H1 (cell line): ENCODE measurements around the gene PTPRG. TPM values are rescaled to one million over a fixed set of nuclear protein-coding genes. Genes with fewer than 3 reads are reported as not detected.

Source experiments
- CTCF ChIA-PET: fragments of 300-600 bp; sonication (Branson Sonifier 250); formaldehyde crosslinking; loops from one replicate; lab custom pipeline; 2021; ENCODE audit not compliant: partially characterized antibody; lab: Charles Lee
- POLR2A ChIA-PET: fragments of 300-600 bp; sonication (Branson Sonifier 250); formaldehyde crosslinking; loops from one replicate; lab custom pipeline; 2021; ENCODE audit warnings: inconsistent platforms; ENCODE audit not compliant: partially characterized antibody; lab: Charles Lee
- DNase-seq, 2 experiments: peaks; one replicate each; pipeline versions ENCODE4 v3.0.0 to v3.0.0-alpha.2; 2010 to 2022; ENCODE audit warnings: low spot score in 2 of 2, low read depth in 1 of 2, mixed read lengths in 1 of 2
- FAIRE-seq: peaks from 2 replicates; lab custom pipeline; 2011; peaks lifted over from hg19 to GRCh38; lab: Jason Lieb, UNC
- H2AFZ ChIP-seq: 2 replicates; pipeline ENCODE4 v1.8.1; 2012; ENCODE audit warnings: low read length, inconsistent platforms
- H2AK5ac ChIP-seq: 2 replicates; pipeline ENCODE4 v1.6.1; 2013; ENCODE audit warnings: low read depth, low read length
- H2BK120ac ChIP-seq: replicated peaks from 2 replicates; pipeline ENCODE3; 2013; ENCODE audit warnings: low read depth, low read length, inconsistent platforms
- H2BK12ac ChIP-seq: 2 replicates; pipeline ENCODE4 v1.6.1; 2013; ENCODE audit warnings: low read depth, low read length
- H2BK15ac ChIP-seq: 2 replicates; pipeline ENCODE4 v1.6.1; 2013; ENCODE audit warnings: low read length
- H2BK20ac ChIP-seq: 2 replicates; pipeline ENCODE4 v1.6.1; 2013; ENCODE audit warnings: low read length
- H2BK5ac ChIP-seq: 2 replicates; pipeline ENCODE4 v1.6.1; 2013; ENCODE audit warnings: low read depth, low read length
- H3K14ac ChIP-seq: 2 replicates; pipeline ENCODE4 v1.6.1; 2013; ENCODE audit warnings: inconsistent platforms; ENCODE audit not compliant: insufficient read length
- H3K18ac ChIP-seq: 2 replicates; pipeline ENCODE4 v1.6.1; 2013; ENCODE audit warnings: low read length; ENCODE audit errors: extremely low read depth
- H3K23ac ChIP-seq: 2 replicates; pipeline ENCODE4 v1.6.1; 2013; ENCODE audit warnings: inconsistent platforms; ENCODE audit not compliant: insufficient read length
- H3K23me2 ChIP-seq: 2 replicates; pipeline ENCODE4 v1.6.1; 2013; ENCODE audit warnings: low read depth, low read length
- H3K27ac ChIP-seq: 2 replicates; pipeline ENCODE4 v1.6.1; 2011; ENCODE audit warnings: low read depth, low read length, inconsistent platforms
- H3K27me3 ChIP-seq, 4 experiments: replicated peaks in 1 of 4; 1 replicate in 1 of 4; 2 replicates in 3 of 4; pipeline versions ENCODE4 v1.6.1 to v1.8.1; 2011 to 2013; ENCODE audit warnings: low read length in 3 of 4, mild to moderate bottlenecking in 3 of 4, inconsistent platforms in 2 of 4, mixed read lengths in 2 of 4, moderate library complexity in 1 of 4; ENCODE audit not compliant: control insufficient read depth in 3 of 4, insufficient read depth in 3 of 4; ENCODE audit errors: extremely low read depth in 1 of 4
- H3K36me3 ChIP-seq, 4 experiments: 2 replicates each; pipeline versions ENCODE4 v1.6.1 to v1.8.1; 2011 to 2013; ENCODE audit warnings: mild to moderate bottlenecking in 4 of 4, low read length in 3 of 4, moderate library complexity in 2 of 4, control low read depth in 1 of 4, inconsistent platforms in 1 of 4; ENCODE audit not compliant: insufficient read depth in 4 of 4, control insufficient read depth in 2 of 4
- H3K4ac ChIP-seq: replicated peaks from 2 replicates; pipeline ENCODE3; 2013; ENCODE audit warnings: low read length, low read depth, mixed read lengths, inconsistent platforms; ENCODE audit not compliant: insufficient read length
- H3K4me1 ChIP-seq, 4 experiments: replicated peaks in 1 of 4; 1 replicate in 1 of 4; 2 replicates in 3 of 4; pipeline versions ENCODE4 v1.6.1 to v1.8.1; 2011 to 2013; ENCODE audit warnings: low read length in 3 of 4, inconsistent platforms in 2 of 4, mixed read lengths in 1 of 4; ENCODE audit not compliant: insufficient read depth in 4 of 4, control insufficient read depth in 3 of 4
- H3K4me2 ChIP-seq, 2 experiments: 2 replicates each; pipeline versions ENCODE4 v1.6.1 to v1.8.1; 2011 to 2013; ENCODE audit warnings: low read depth in 2 of 2, low read length in 2 of 2, control low read depth in 1 of 2, inconsistent platforms in 1 of 2, mild to moderate bottlenecking in 1 of 2; ENCODE audit not compliant: insufficient read depth in 1 of 2
- H3K4me3 ChIP-seq, 4 experiments: fragments of 200-600, 300-600 bp in 1 of 4; sonication (generic), shearing (Covaris generic), sonication (Bioruptor Twin) in 1 of 4; 2 replicates each; pipeline versions ENCODE4 v1.5.1 to v1.8.1; 2011 to 2016; ENCODE audit warnings: low read length in 4 of 4, low read depth in 3 of 4, control low read depth in 2 of 4, inconsistent platforms in 2 of 4, mild to moderate bottlenecking in 2 of 4, mixed read lengths in 1 of 4, moderate library complexity in 1 of 4; ENCODE audit not compliant: insufficient read depth in 2 of 4; ENCODE audit errors: extremely low read depth in 1 of 4
- H3K56ac ChIP-seq: replicated peaks from 2 replicates; pipeline ENCODE3; 2013; ENCODE audit warnings: low read depth, mild to moderate bottlenecking, mixed read lengths, low read length, inconsistent platforms; ENCODE audit not compliant: insufficient read length
- H3K79me1 ChIP-seq: 2 replicates; pipeline ENCODE4 v1.6.1; 2013; ENCODE audit warnings: low read depth, low read length, control low read depth
- H3K79me2 ChIP-seq, 2 experiments: 2 replicates each; pipeline versions ENCODE4 v1.6.1 to v1.8.1; 2012 to 2013; ENCODE audit warnings: low read length in 2 of 2, mild to moderate bottlenecking in 2 of 2, inconsistent platforms in 1 of 2; ENCODE audit not compliant: insufficient read depth in 2 of 2, control insufficient read depth in 1 of 2
- H3K9ac ChIP-seq, 4 experiments: replicated peaks in 1 of 4; 1 replicate in 1 of 4; 2 replicates in 3 of 4; pipeline versions ENCODE4 v1.6.1 to v1.8.1; 2011 to 2013; ENCODE audit warnings: low read depth in 3 of 4, low read length in 3 of 4, control low read depth in 2 of 4, mild to moderate bottlenecking in 2 of 4, moderate library complexity in 2 of 4, inconsistent platforms in 1 of 4; ENCODE audit errors: extremely low read depth in 1 of 4
- H3K9me3 ChIP-seq, 2 experiments: 2 replicates each; pipeline versions ENCODE4 v1.6.1 to v1.8.1; 2012 to 2013; ENCODE audit warnings: mild to moderate bottlenecking in 2 of 2, moderate library complexity in 2 of 2, control low read depth in 1 of 2, inconsistent platforms in 1 of 2, low read depth in 1 of 2, low read length in 1 of 2, mixed read lengths in 1 of 2; ENCODE audit not compliant: insufficient read depth in 2 of 2
- H4K20me1 ChIP-seq, 2 experiments: replicated peaks in 1 of 2; 2 replicates each; pipeline versions ENCODE3 to v1.8.1; 2011 to 2013; ENCODE audit warnings: inconsistent platforms in 2 of 2, low read length in 2 of 2, mild to moderate bottlenecking in 1 of 2; ENCODE audit not compliant: insufficient read depth in 2 of 2, control insufficient read depth in 1 of 2
- H4K5ac ChIP-seq: 2 replicates; pipeline ENCODE4 v1.6.1; 2013; ENCODE audit warnings: low read length, low read depth, mixed read lengths, inconsistent platforms; ENCODE audit not compliant: insufficient read length
- H4K8ac ChIP-seq: 2 replicates; pipeline ENCODE4 v1.8.0; 2013; ENCODE audit warnings: mild to moderate bottlenecking, moderate library complexity, low read length, inconsistent platforms; ENCODE audit not compliant: insufficient read depth; ENCODE audit errors: extremely low read depth
- H4K91ac ChIP-seq: replicated peaks from 2 replicates; pipeline ENCODE3; 2013; ENCODE audit warnings: low read length, mixed read lengths, inconsistent platforms; ENCODE audit not compliant: insufficient read length
- BRCA1 ChIP-seq: IDR thresholded peaks from 2 replicates; pipeline ENCODE4 v1.6.1; 2012; ENCODE audit warnings: low read depth, low read length, improper control_type of control experiment
- EZH2 ChIP-seq: fragments of 200-600 bp; sonication (generic); IDR thresholded peaks from 2 replicates; pipeline ENCODE4 v1.7.1; 2012; ENCODE audit warnings: low read depth, mild to moderate bottlenecking, moderate library complexity, low read length, inconsistent platforms; ENCODE audit not compliant: severe bottlenecking
- FOSL1 ChIP-seq: IDR thresholded peaks from 2 replicates; pipeline ENCODE4 v1.6.1; 2011; ENCODE audit warnings: mild to moderate bottlenecking, low read depth, low read length, moderate library complexity; ENCODE audit not compliant: insufficient read depth
- GTF2F1 ChIP-seq: IDR thresholded peaks from 2 replicates; pipeline ENCODE4 v1.6.1; 2012; ENCODE audit warnings: low read depth, low read length, improper control_type of control experiment, borderline replicate concordance
- KDM5A ChIP-seq: fragments of 200-600 bp; IDR thresholded peaks from 2 replicates; pipeline ENCODE4 v1.7.1; 2012; ENCODE audit warnings: mild to moderate bottlenecking, low read length, inconsistent platforms, mixed read lengths
- SAP30 ChIP-seq: fragments of 300-600 bp; sonication (generic); IDR thresholded peaks from 2 replicates; pipeline ENCODE4 v1.7.1; 2012; ENCODE audit warnings: low read length, moderate library complexity, mild to moderate bottlenecking, inconsistent platforms; ENCODE audit not compliant: insufficient read depth, insufficient replicate concordance
- SIN3A ChIP-seq, 2 experiments: IDR thresholded peaks in 1 of 2; conservative IDR thresholded peaks in 1 of 2; 2 replicates each; pipeline ENCODE4 v1.6.1; 2011 to 2012; ENCODE audit warnings: low read length in 2 of 2, improper control_type of control experiment in 1 of 2, low read depth in 1 of 2, mild to moderate bottlenecking in 1 of 2
- SIX5 ChIP-seq: IDR thresholded peaks from 2 replicates; pipeline ENCODE4 v1.6.1; 2011; ENCODE audit warnings: mild to moderate bottlenecking, low read depth, low read length
- SP1 ChIP-seq: IDR thresholded peaks from 2 replicates; pipeline ENCODE4 v1.6.1; 2011; ENCODE audit warnings: low read depth, low read length
- SRF ChIP-seq: IDR thresholded peaks from 2 replicates; pipeline ENCODE4 v1.6.1; 2011; ENCODE audit warnings: mild to moderate bottlenecking, low read depth, low read length, moderate library complexity
- TAF1 ChIP-seq: IDR thresholded peaks from 2 replicates; pipeline ENCODE4 v1.6.1; 2011; ENCODE audit warnings: mild to moderate bottlenecking, low read depth, low read length
- TBP ChIP-seq: IDR thresholded peaks from 2 replicates; pipeline ENCODE4 v1.6.1; 2011; ENCODE audit warnings: low read depth, low read length, improper control_type of control experiment
- TCF12 ChIP-seq: IDR thresholded peaks from 2 replicates; pipeline ENCODE4 v1.6.1; 2011; ENCODE audit warnings: low read depth, mild to moderate bottlenecking, low read length
- WGBS, 2 experiments: shearing (Covaris generic) in 1 of 2; methylation state at CpG; one replicate each; pipeline versions ENCODE4 v1.1.6 to v1.1.7; 2013 to 2015; ENCODE audit warnings: low lambda C conversion rate in 2 of 2, mixed read lengths in 2 of 2, inconsistent platforms in 1 of 2, low coverage in 1 of 2, missing lambda C conversion rate in 1 of 2; ENCODE audit not compliant: insufficient replicate concordance in 2 of 2, insufficient coverage in 1 of 2, insufficient read length in 1 of 2; ENCODE audit errors: extremely low coverage in 1 of 2, missing lambda C conversion rate in 1 of 2; 5-methylcytosine and 5-hydroxymethylcytosine counted together
- polyA plus RNA-seq, 7 experiments: library from polyadenylated mRNA; depleted of rRNA in 3 of 7; stranded (reverse) in 5 of 7; unstranded in 2 of 7; fragments of >200 nt in 5 of 7; fragments of 200-250 nt in 2 of 7; gene quantifications; 1 replicate in 5 of 7; 2 replicates in 1 of 7; 4 replicates in 1 of 7; pipeline versions ENCODE4 v1.2.1 to v1.2.3, GENCODE V29; 2011 to 2013; ENCODE audit warnings: missing spikeins in 2 of 7, mixed read lengths in 2 of 7
- total RNA-seq: library from RNA; stranded (reverse); fragmentation: NEBNext Ultra II Directional; extraction: Animal tissue kit (Norgen Biotek cat#: 25700); gene quantifications from 2 replicates; pipeline ENCODE4 v1.2.1, GENCODE V29; 2021

The PTPRG gene
- total and polyA plus RNA-seq, 2 of the 8 experiments (the other 6 are each of a cell fraction or from before 2014, with no cell fraction given) = 23.3 to 96.2 TPM

- H3K9ac ChIP-seq = no peak overlapping the region
- no peaks in the 10 kb centered on the region for H3K23me2 ChIP-seq
- H3K56ac ChIP-seq = no peak overlapping the region
- ChIA-PET CTCF (interaction anchor here (0.9 to 1.8 kb wide), 4 partner anchors 9 to 135 kb away, joined by 3 to 4 read pairs (median 4); no protein-coding TSS in a partner anchor), POLR2A (interaction anchor here (0.6 to 5.7 kb wide), 6 partner anchors 8 to 140 kb away, joined by 3 to 42 read pairs (median 6); partner anchors contain the start of gene PTPRG)
- peak overlapping the region; percentile 24 to 53 for H3K4me2 ChIP-seq
- H3K79me2 ChIP-seq = peaks cover 4 to 84% of the 10 kb centered on the region in 2 experiments; a peak in 3 of 4 replicates
- FAIRE-seq (no peak), DNase-seq (no peak)
- peak overlapping the region; percentile 63; the same call in 1 of the 2 replicates for H3K27ac ChIP-seq
- no peaks in the 10 kb centered on the region for H3K9me3 ChIP-seq
- 22% methylated on average over 1 of the region's 1 CpG; no CpG with 5 or more reads in 1 of the 2 experiments for WGBS, 2 experiments
- peak overlapping the region; percentile 63; the same call in 1 of the 2 replicates for H2BK12ac ChIP-seq
- H2BK15ac ChIP-seq = no peak overlapping the region
- no peak overlapping the region; the same call in 1 of the 2 replicates for H2BK20ac ChIP-seq
- peak overlapping the region; percentile 52; the same call in 1 of the 2 replicates for H2BK5ac ChIP-seq
- H3K4me1 ChIP-seq = peaks cover 17 to 66% (median 49%) of the 10 kb centered on the region in 4 experiments
- H2BK120ac ChIP-seq = peak overlapping the region; percentile 22
- no peaks in the 10 kb centered on the region for H4K20me1 ChIP-seq
- peak overlapping the region in 1 of 4 experiments; percentile 36; a peak in 1 of 8 replicates for H3K4me3 ChIP-seq
- peak overlapping the region; percentile 60 for H3K18ac ChIP-seq
- peak overlapping the region; percentile 17 for H4K5ac ChIP-seq
- H3K14ac ChIP-seq = no peak overlapping the region
- no peak overlapping the region for H4K8ac ChIP-seq
- H2AFZ ChIP-seq = no peak overlapping the region
- peaks cover 5% of the 10 kb centered on the region; the same call in 1 of the 2 replicates for H3K79me1 ChIP-seq
- H3K36me3 ChIP-seq = no peaks in the 10 kb centered on the region
- H3K23ac ChIP-seq = no peak overlapping the region
- H2AK5ac ChIP-seq = 0 out of 2 replicates have a peak overlapping the region, but pooled peaks have one; percentile 2
- no peaks in the 10 kb centered on the region for H3K27me3 ChIP-seq
- H4K91ac ChIP-seq = peak overlapping the region; percentile 1
- no peak overlapping the region for H3K4ac ChIP-seq
- no peak for TF ChIP-seq SP1
- TF ChIP-seq EZH2 = no peak
- no peak for TF ChIP-seq TBP
- TF ChIP-seq SRF = no peak
- TF ChIP-seq TCF12 = no peak
- no peak for TF ChIP-seq FOSL1
- TF ChIP-seq KDM5A = no peak
- TF ChIP-seq GTF2F1 = no peak
- no peak for TF ChIP-seq SIN3A (conservative IDR thresholded peaks at IDR 0.05 in 1 of 2, IDR thresholded peaks at IDR 0.05 in 1 of 2; ENCODE audit: low read depth in 1 of 2, low read length in 2 of 2)
- TF ChIP-seq SAP30 = no peak
- TF ChIP-seq TAF1 = no peak
- TF ChIP-seq SIX5 = no peak
- TF ChIP-seq BRCA1 = no peak
Observed at GRCh38 chr3:61701011-61701410, 139.6 kb downstream of the PTPRG start.
